ENCODE measurements around the gene IPO11.

Gene IPO11

GRCh38 chr5:62395210-62395950 lies 17.2 kb upstream of the IPO11 start:
- Histone ChIP-seq H3K9me3 (no peaks in the 10 kb centered on the region), H3K27me3 (no peaks in the 10 kb centered on the region), H3K4me3 (ENCODE audit: low read depth, low read length) (no peak overlapping the region), H3K36me3 (peaks cover 77% of the 10 kb centered on the region), H3K4me1 (no peaks in the 10 kb centered on the region)
- DNase-seq: no peak
- no peak for TF ChIP-seq CTCF (IDR thresholded peaks at IDR 0.05; ENCODE audit: low read depth, low read length)

- H3K4me3 ChIP-seq (ENCODE audit: low read depth, low read length): peak within 1 kb of the TSS; percentile 80
Measured at GRCh38 chr5:62403411-62404250, 8.9 kb upstream of the IPO11 start, which contains the start of gene DIMT1. Gene DIMT1 (minus strand): TSS chr5:62403905. CDS start chr5:62403772, 133 bp downstream.

GRCh38 chr5:62413711-62414110 lies 1.1 kb downstream of the IPO11 start:
- DNase-seq: no peak
- peaks cover 4% of the 10 kb centered on the region for H3K4me1 ChIP-seq
- H3K9me3 ChIP-seq: no peaks in the 10 kb centered on the region
- peaks cover 4% of the 10 kb centered on the region; the same call in 1 of the 2 replicates for H3K36me3 ChIP-seq
- peak overlapping the region; percentile 99 for H3K4me3 ChIP-seq (ENCODE audit: low read depth, low read length)
- no peak for TF ChIP-seq CTCF (IDR thresholded peaks at IDR 0.05; ENCODE audit: low read depth, low read length)
- H3K27me3 ChIP-seq: no peaks in the 10 kb centered on the region

More at GRCh38 chr5:62403411-62404250, 8.9 kb upstream of the IPO11 start, which contains the start of gene DIMT1:
- no peak for TF ChIP-seq CTCF (IDR thresholded peaks at IDR 0.05; ENCODE audit: low read depth, low read length)
- H3K4me1 ChIP-seq: no peaks in the 10 kb centered on the region
- no peaks in the 10 kb centered on the region for H3K9me3 ChIP-seq
- H3K27me3 ChIP-seq: no peaks in the 10 kb centered on the region
- peak; percentile 97 for DNase-seq
- peaks cover 27% of the 10 kb centered on the region for H3K36me3 ChIP-seq

GRCh38 chr5:62418462-62419076 lies 6.0 kb downstream of the IPO11 start:
- Histone ChIP-seq H3K27me3 (no peaks in the 10 kb centered on the region), H3K36me3 (peaks cover 7% of the 10 kb centered on the region; the same call in 1 of the 2 replicates), H3K9me3 (no peaks in the 10 kb centered on the region), H3K4me3 (ENCODE audit: low read depth, low read length) (no peak overlapping the region), H3K4me1 (no peaks in the 10 kb centered on the region; the same call in 1 of the 2 replicates)
- DNase-seq: no peak
- TF ChIP-seq CTCF (IDR thresholded peaks at IDR 0.05; ENCODE audit: low read depth, low read length): no peak

GRCh38 chr5:62419609-62420008 lies 7.0 kb downstream of the IPO11 start:
- H3K9me3 ChIP-seq: no peaks in the 10 kb centered on the region
- TF ChIP-seq CTCF (IDR thresholded peaks at IDR 0.05; ENCODE audit: low read depth, low read length): no peak
- no peak for DNase-seq
- H3K36me3 ChIP-seq: peaks cover 7% of the 10 kb centered on the region; the same call in 1 of the 2 replicates
- no peaks in the 10 kb centered on the region; the same call in 1 of the 2 replicates for H3K4me1 ChIP-seq
- H3K27me3 ChIP-seq: no peaks in the 10 kb centered on the region
- H3K4me3 ChIP-seq (ENCODE audit: low read depth, low read length): no peak overlapping the region

Data from BE2C (cell line).